Stimulated activated CD8-positive, alpha-beta memory T cell treated with anti-CD3 and anti-CD28 coated beads, Interleukin-2, amount 100 ng/mL, for 48 hours (primary cell): ENCODE data around the gene IQGAP2.
"Not testable (repeated sequence)": the region's sequence is repeated elsewhere in the genome, so short reads cannot be mapped to it uniquely, and the experiment has no call there.

Source experiments
- DNase-seq, 2 donors: peaks; one replicate each; pipeline ENCODE4 v3.0.0-alpha.2; 2020; ENCODE audit warnings: low read depth in 2 of 2

Gene IQGAP2

DNA sequence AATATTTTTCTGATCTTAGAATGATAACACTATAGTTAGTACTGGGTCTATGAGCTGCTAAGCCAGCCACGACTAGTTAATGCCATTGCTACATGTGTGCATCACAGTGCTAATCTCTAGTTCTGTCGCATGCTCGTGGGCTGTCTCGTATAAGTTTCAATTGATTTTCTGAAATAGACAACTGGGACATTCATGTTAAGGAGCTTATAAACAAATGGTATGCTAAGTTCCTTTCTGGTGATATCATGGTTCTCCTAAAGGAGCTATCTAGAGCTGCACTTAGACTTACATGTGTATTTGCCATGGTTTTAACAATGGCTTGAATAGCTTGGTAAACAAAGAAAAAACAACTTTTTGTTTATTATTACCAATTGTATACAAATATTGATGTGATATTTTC is 173.9 kb downstream of the IQGAP2 start:
- DNase-seq = no peak

GRCh38 chr5:76579166-76579937 is 176.3 kb downstream of the IQGAP2 start:
- DNase-seq = no peak

GRCh38 chr5:76580981-76581380 is 177.9 kb downstream of the IQGAP2 start:
- no peak for DNase-seq

DNA sequence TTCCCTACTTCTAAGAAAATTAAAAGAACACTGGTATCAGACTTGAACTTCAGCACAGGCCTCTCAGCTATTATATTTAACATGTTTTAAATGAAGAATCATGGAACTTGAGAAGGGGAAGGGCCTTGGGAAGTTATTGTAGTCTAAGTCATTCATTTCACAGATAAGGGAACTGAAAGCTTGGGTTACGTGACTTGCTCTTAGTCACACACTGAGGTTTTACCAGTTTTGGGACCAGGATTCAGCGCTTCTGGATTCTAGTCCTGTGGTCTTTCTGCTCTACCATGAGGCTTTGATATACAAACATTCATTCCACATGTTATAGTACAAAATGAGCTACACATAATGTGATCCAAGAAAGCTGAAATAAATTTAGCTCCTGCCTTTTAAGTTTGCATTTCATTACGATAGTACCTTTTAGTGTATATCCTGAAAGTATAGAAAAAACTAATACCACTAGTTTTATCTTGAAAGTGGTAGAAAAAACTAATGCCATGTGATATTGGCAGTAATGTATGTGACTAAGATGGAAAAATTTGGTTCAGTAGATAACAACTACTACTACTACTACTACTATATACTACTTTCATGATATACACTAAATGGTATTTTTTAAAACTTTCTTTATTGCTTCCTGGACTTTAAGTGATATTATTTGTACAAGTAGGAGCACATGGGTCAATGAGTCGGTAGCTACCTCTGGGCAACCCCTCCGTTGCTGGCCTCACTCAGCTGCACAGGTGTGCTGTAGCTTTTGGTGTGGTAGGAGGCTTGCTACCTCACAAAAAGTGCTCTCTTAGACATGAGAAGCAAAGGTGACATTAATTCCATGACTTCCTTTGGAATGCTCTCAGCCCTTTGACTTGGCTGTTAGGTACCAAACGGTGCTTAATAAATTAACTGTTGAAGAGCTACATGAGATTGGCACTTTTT is 179.4 kb downstream of the IQGAP2 start:
- no peak for DNase-seq

- no peak for DNase-seq
Measured at GRCh38 chr5:76583163-76584047, 180.3 kb downstream of the IQGAP2 start.

DNA sequence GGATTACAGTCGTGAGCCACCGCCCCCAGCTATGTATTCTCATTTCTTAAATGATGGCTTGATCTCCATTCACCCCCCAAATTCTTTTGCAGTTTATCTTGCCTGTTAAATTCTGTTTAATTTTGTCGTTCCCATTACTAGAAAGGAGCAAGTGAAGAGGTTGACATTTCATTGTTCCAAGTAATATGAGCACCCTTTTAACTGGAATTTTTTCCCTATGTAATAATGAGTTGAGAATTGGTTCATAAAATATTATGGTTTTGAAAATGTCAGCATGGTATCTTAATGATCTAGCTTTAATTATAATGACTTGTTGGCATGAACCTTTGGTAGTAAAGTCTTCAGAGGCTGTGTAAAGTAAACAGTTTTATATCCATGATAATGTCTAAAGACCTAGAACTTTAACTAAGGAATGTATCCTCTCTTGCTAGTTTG is 182.7 kb downstream of the IQGAP2 start:
- DNase-seq = no peak

- no peak for DNase-seq
Measured at GRCh38 chr5:76586531-76586930, 183.4 kb downstream of the IQGAP2 start.

- no peak for DNase-seq
Measured at GRCh38 chr5:76590027-76590426, 186.9 kb downstream of the IQGAP2 start.

DNA sequence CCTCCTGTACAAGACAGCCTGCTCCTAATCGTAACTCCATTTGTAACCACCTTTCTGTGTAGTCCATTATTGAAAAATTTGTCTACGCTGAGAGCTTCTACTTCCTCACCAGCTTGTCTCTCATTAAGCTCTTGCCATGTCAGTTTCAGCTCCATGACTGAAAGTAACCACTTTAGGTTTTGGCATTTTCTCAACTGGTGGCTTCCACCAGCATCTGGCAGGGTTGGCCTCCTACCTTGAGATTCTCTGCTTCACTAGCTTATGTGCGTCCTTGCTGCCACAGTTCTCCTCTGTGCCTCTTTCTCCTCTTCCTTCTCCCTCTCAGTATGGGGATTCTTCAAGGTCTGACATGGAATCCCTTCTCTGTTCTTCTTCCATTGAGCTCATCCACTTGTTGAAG is 188.3 kb downstream of the IQGAP2 start:
- DNase-seq = no peak

- DNase-seq = no peak
Measured at GRCh38 chr5:76592692-76593091, 189.6 kb downstream of the IQGAP2 start.

GRCh38 chr5:76594107-76594506 is 191.0 kb downstream of the IQGAP2 start:
- DNase-seq = no peak

DNA sequence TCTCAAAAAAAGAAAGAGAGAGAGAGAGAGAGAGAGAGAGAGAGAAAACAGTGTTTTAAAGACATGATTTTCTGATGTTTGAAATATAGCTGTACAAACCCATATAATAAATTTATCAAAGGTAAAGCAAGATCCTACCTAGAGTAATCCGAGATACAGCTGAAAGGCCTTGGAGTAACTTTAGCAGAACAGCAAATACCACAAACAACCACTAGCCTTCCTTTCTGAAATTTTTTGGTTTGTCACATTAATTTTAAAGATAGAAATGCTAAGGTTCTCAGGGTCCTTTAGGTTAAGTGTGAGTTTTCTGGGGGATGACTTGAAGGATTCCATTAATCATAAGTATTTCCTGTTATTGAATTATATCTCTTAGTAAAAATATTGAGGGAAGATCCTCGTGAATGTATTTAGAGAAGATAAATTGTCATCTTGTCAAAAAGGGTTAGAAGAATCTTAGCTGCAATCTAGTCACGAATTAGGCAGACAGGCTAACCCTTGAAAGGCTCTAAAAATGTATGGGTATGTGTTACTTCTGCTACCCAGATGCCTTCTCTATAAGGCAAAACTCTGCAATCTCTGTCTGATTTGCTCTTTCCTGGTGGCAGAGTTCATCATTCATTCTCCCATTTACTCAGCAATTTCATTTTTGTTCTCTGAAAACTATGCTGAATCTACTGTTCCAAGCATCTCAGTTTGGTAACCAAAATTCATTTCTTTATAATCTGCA is 192.8 kb downstream of the IQGAP2 start:
- no peak for DNase-seq

GRCh38 chr5:76598531-76598930 is 195.4 kb downstream of the IQGAP2 start:
- no peak for DNase-seq

DNA sequence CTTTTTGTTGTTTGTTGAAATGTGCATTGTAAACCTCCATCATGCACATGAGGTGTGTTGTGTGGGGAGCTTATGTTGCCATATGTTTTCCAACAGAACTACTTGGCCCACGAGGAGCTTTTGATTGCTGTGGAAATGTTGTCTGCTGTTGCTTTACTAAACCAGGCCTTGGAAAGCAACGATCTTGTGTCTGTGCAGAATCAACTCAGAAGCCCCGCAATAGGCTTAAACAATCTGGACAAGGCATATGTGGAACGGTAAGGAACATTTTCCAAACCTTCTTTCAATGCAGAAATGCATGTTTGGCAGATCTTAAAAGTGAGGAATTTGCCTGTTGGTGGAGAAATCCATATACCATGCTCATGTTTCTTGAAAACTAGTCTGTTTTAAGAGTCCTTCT is 197.6 kb downstream of the IQGAP2 start:
- no peak for DNase-seq

- no peak for DNase-seq
Measured at GRCh38 chr5:76601470-76601869, 198.4 kb downstream of the IQGAP2 start.

DNA sequence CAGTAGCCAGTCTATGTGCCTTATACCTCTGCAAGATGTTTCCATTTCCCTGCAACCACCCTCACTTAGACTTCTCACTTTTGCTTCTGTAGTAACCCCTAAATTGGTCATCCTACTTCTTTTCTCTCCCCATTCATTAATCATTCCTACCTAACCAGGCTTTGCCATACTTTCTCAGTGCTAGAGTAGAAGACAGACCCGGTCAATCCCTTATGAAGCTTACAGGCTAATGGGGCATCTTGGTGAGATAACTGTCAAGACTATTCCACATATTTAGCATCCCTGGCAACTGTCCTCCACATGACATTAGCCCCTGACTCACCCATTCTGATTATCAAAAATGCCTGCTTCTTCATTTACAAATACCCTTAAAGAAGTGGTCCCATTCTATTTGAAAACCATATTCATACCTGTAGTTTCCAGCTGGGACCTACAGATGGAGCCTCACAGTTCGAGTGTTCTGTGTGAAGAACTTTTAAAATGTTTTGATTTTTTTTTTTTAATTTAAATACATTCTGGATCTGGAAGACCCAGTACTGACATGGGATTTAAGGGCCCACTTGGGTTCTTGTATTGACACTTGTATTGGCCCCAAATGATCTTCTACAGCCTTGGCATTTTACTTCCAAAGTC is 199.1 kb downstream of the IQGAP2 start:
- DNase-seq = no peak

GRCh38 chr5:76603991-76604390 is 200.9 kb downstream of the IQGAP2 start:
- DNase-seq = not testable (repeated sequence)

GRCh38 chr5:76604838-76605237 is 201.8 kb downstream of the IQGAP2 start:
- no peak for DNase-seq

GRCh38 chr5:76606701-76607100 is 203.6 kb downstream of the IQGAP2 start:
- DNase-seq = no peak

DNA sequence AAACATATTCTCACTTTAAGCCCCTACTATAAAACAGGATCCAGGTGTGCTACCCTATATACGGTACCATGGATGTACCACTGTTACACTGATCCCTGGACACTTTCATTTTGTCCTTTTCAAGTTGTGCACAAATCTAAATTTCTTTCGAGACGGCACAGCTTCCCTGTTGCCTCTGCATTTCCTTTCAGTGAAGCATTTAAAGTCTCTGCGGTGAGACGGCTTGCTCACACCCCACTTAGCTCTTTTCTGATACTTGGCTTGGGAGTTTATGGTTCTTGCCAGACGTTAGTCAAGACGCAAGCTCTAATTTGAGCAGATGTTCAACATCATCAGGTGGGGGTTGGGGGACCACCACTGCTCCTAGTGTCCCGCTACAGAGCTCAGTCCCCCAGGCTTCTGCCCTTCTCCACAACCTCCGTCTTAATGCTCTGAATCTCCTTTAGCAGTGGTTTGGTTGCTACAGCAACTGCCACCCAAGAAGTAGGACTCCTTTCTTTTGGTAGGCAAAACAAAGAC is 204.3 kb downstream of the IQGAP2 start:
- DNase-seq = no peak
